ENCODE measurements around the gene ABCC3. TPM values are rescaled to one million over a fixed set of nuclear protein-coding genes. Genes with fewer than 3 reads are reported as not detected.
"Not testable (repeated sequence)": the region's sequence is repeated elsewhere in the genome, so short reads cannot be mapped to it uniquely, and the experiment has no call there.

ABCC3 gene
- polyA plus RNA-seq, 1 donor, result 0.39 TPM

GRCh38 chr17:50707289-50708049 is 72.8 kb downstream of the ABCC3 start, which contains the start of gene ANKRD40:
Gene ANKRD40 (minus strand): TSS chr17:50707914. CDS start chr17:50707654, 260 bp downstream.
- peak; percentile 77 for DNase-seq (ENCODE audit: low read depth)

- no peak for DNase-seq (ENCODE audit: low read depth)
Measured at GRCh38 chr17:50708050-50709000, 73.6 kb downstream of the ABCC3 start.

- DNase-seq (ENCODE audit: low read depth), result not testable (repeated sequence)
Measured at GRCh38 chr17:50709053-50709452, 74.4 kb downstream of the ABCC3 start.

- DNase-seq (ENCODE audit: low read depth), result no peak
Measured at GRCh38 chr17:50710025-50710424, 75.3 kb downstream of the ABCC3 start.

GRCh38 chr17:50710650-50711049 is 76.0 kb downstream of the ABCC3 start:
- DNase-seq (ENCODE audit: low read depth), result no peak

GRCh38 chr17:50712641-50713040 is 78.0 kb downstream of the ABCC3 start:
- no peak for DNase-seq (ENCODE audit: low read depth)

- DNase-seq (ENCODE audit: low read depth), result no peak
Measured at GRCh38 chr17:50715471-50715870, 80.8 kb downstream of the ABCC3 start.

GRCh38 chr17:50719144-50719923 is 84.7 kb downstream of the ABCC3 start, which contains the start of gene LUC7L3:
Gene LUC7L3 (plus strand): TSS chr17:50719603. CDS start chr17:50719733, 130 bp downstream.
- peak; percentile 81 for DNase-seq (ENCODE audit: low read depth)

GRCh38 chr17:50719924-50720794 is 85.5 kb downstream of the ABCC3 start:
- DNase-seq (ENCODE audit: low read depth), result no peak

- DNase-seq (ENCODE audit: low read depth), result no peak
Measured at GRCh38 chr17:50721194-50722010, 86.7 kb downstream of the ABCC3 start.

GRCh38 chr17:50722746-50723145 is 88.1 kb downstream of the ABCC3 start:
- DNase-seq (ENCODE audit: low read depth), result no peak

- DNase-seq (ENCODE audit: low read depth), result not testable (repeated sequence)
Measured at GRCh38 chr17:50724622-50725021, 89.9 kb downstream of the ABCC3 start.

- no peak for DNase-seq (ENCODE audit: low read depth)
Measured at GRCh38 chr17:50725769-50726655, 91.3 kb downstream of the ABCC3 start.

- DNase-seq (ENCODE audit: low read depth), result no peak
Measured at GRCh38 chr17:50728112-50728429, 93.4 kb downstream of the ABCC3 start.

- DNase-seq (ENCODE audit: low read depth), result no peak
Measured at GRCh38 chr17:50728881-50729765, 94.4 kb downstream of the ABCC3 start.

GRCh38 chr17:50731575-50732460 is 97.1 kb downstream of the ABCC3 start:
- DNase-seq (ENCODE audit: low read depth), result no peak

- DNase-seq (ENCODE audit: low read depth), result no peak
Measured at GRCh38 chr17:50735287-50735686, 100.6 kb downstream of the ABCC3 start.
